ENCODE measurements around the gene SLC6A5.

- TF ChIP-seq CTCF (IDR thresholded peaks at IDR 0.05; ENCODE audit: borderline replicate concordance, extremely low read depth, low read length, poor library complexity, severe bottlenecking) (no peak), EZH2 (IDR thresholded peaks at IDR 0.05; ENCODE audit: borderline replicate concordance, low read depth, low read length, severe bottlenecking) (no peak)
Measured at GRCh38 chr11:20670932-20671403, 71.6 kb downstream of the SLC6A5 start.
